Naive thymus-derived CD4-positive, alpha-beta T cell (primary cell): Measurements from ENCODE around the gene CMIP. TPM values are rescaled to one million over a fixed set of nuclear protein-coding genes. Genes with fewer than 3 reads are reported as not detected.

ENCODE experiments used
- ATAC-seq: fragments of 150-1000 bp; cut with Tn5 transposase; 2 replicates; pipeline ENCODE4 v1.10.0; 2021; ENCODE audit warnings: mild to moderate bottlenecking, moderate library complexity
- CTCF ChIA-PET: fragments of 350-600 bp; sonication (Branson Sonifier 250); formaldehyde crosslinking; loops from one replicate; lab custom pipeline; 2021; ENCODE audit warnings: antibody characterized with exemption; lab: Charles Lee
- POLR2A ChIA-PET: fragments of 350-600 bp; sonication (Branson Sonifier 250); formaldehyde crosslinking; loops from one replicate; lab custom pipeline; 2021; ENCODE audit warnings: antibody characterized with exemption, inconsistent platforms; lab: Charles Lee
- DNase-seq, 9 donors: peaks; one replicate each; pipeline versions ENCODE4 v3.0.0 to v3.0.0-alpha.2; 2020 to 2022; ENCODE audit warnings: mixed read lengths in 1 of 9
- H3K27ac ChIP-seq: one replicate; pipeline ENCODE4 v1.7.0; 2013; ENCODE audit warnings: mild to moderate bottlenecking, low read depth, low read length, moderate library complexity
- H3K27me3 ChIP-seq, 2 donors: one replicate each; pipeline ENCODE4 v1.7.0; 2013; ENCODE audit warnings: low read length in 2 of 2, mild to moderate bottlenecking in 2 of 2, moderate library complexity in 2 of 2; ENCODE audit not compliant: control insufficient read depth in 2 of 2, insufficient read depth in 2 of 2
- H3K36me3 ChIP-seq, 3 experiments: 1 replicate in 2 of 3; 2 replicates in 1 of 3; pipeline ENCODE4 v1.7.0; 2013; ENCODE audit warnings: low read length in 3 of 3, mild to moderate bottlenecking in 3 of 3, moderate library complexity in 1 of 3; ENCODE audit not compliant: insufficient read depth in 3 of 3, control insufficient read depth in 2 of 3
- H3K4me1 ChIP-seq, 2 donors: one replicate each; pipeline ENCODE4 v1.7.0; 2013; ENCODE audit warnings: low read length in 2 of 2, mild to moderate bottlenecking in 2 of 2, moderate library complexity in 1 of 2; ENCODE audit not compliant: control insufficient read depth in 2 of 2, insufficient read depth in 2 of 2
- H3K4me3 ChIP-seq: 2 replicates; pipeline ENCODE4 v1.7.0; 2013; ENCODE audit warnings: mild to moderate bottlenecking, low read length
- H3K9me3 ChIP-seq, 3 experiments: 1 replicate in 2 of 3; 2 replicates in 1 of 3; pipeline ENCODE4 v1.7.0; 2013; ENCODE audit warnings: low read length in 3 of 3; ENCODE audit not compliant: control insufficient read depth in 2 of 3
- H3K27ac Mint-ChIP-seq, 9 donors: one replicate each; pipeline ENCODE4 v1.8.0; 2020 to 2022; ENCODE audit warnings: mixed read lengths in 9 of 9, mild to moderate bottlenecking in 8 of 9, moderate library complexity in 5 of 9, inconsistent platforms in 2 of 9
- H3K27me3 Mint-ChIP-seq, 5 donors: one replicate each; pipeline ENCODE4 v1.8.0; 2021 to 2022; ENCODE audit warnings: mixed read lengths in 5 of 5, mild to moderate bottlenecking in 1 of 5
- H3K36me3 Mint-ChIP-seq, 5 donors: one replicate each; pipeline ENCODE4 v1.8.0; 2020 to 2022; ENCODE audit warnings: mixed read lengths in 5 of 5, mild to moderate bottlenecking in 3 of 5, inconsistent platforms in 1 of 5
- H3K4me1 Mint-ChIP-seq, 7 donors: one replicate each; pipeline ENCODE4 v1.8.0; 2020 to 2022; ENCODE audit warnings: mixed read lengths in 7 of 7, mild to moderate bottlenecking in 3 of 7, inconsistent platforms in 1 of 7
- H3K4me3 Mint-ChIP-seq, 10 donors: one replicate each; pipeline ENCODE4 v1.8.0; 2020 to 2022; ENCODE audit warnings: mild to moderate bottlenecking in 10 of 10, mixed read lengths in 10 of 10, moderate library complexity in 6 of 10, inconsistent platforms in 2 of 10
- H3K9me3 Mint-ChIP-seq, 11 donors: one replicate each; pipeline ENCODE4 v1.8.0; 2020 to 2022; ENCODE audit warnings: mixed read lengths in 11 of 11, mild to moderate bottlenecking in 4 of 11, inconsistent platforms in 1 of 11, moderate library complexity in 1 of 11
- intact Hi-C, 2 donors: fragments of 100-400 bp; cut with micrococcal nuclease; formaldehyde crosslinking; loops; one replicate each; pipeline ENCODE4 v1.15.1; 2023
- polyA plus RNA-seq, 2 donors: library from polyadenylated mRNA; unstranded; fragments of 300-500 nt; fragmentation: Illumina TruSeq; gene quantifications; one replicate each; pipeline ENCODE4 v1.2.3, GENCODE V29; 2021
- total RNA-seq, 6 experiments: library from RNA in 5 of 6; stranded (reverse) in 5 of 6; gene quantifications; 1 replicate in 5 of 6; 2 replicates in 1 of 6; pipeline ENCODE4 v1.2.3 and lab custom pipeline; 2021 to 2026

CMIP gene
- total and polyA plus RNA-seq, 7 experiments from 2014 or later = 0.66 to 75.4 (median 34.3) TPM

DNA sequence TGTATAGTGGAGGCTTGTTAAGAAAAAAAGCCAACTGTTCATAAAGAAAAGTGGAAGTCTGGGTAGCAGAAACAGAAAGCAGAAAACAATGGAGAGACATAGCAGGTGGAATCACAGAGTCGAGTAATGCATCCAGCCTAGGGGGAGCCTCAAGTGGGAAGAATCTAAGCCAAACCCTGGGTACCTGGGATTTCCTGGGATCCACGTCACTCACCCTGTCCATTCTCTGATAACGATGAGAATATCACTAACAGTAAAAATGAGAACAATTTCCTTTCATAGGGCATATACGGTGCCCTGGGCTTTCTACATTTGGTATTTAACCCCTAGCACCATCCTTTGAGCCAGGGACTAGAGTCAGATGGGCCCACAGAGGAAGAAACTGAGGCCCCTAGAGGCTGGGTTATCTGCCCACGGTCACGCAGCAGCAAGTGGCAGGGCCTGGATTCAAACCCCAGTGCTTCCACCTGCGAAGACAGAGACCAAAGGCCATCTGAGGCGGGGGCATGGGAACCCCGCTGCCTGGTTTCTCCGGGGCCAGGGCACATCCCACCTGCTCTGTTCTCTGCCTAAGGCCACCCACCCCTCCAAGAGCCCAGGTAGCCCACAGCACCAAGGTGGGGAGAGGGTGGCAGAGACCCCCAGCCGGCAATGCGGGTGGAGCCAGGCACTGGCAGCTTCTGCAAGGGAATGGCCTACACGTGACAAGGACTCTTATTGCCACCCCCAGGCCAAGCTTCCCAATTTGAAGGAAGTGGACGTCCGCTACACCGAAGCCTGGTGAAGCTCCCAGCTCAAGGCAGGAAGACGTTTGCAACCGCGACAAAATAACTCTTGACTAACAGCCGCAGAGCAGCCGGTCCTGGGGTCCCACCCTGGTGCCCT lies 264.6 kb downstream of the CMIP start:
- Mint-ChIP-seq H3K4me1 (peaks cover 0 to 8% (median 5%) of the 10 kb centered on the region in 7 donors), H3K27ac (peak overlapping the region in 3 of 9 donors; percentile 9 to 67 (median 21)), H3K36me3 (peaks cover 7 to 31% (median 8%) of the 10 kb centered on the region in 5 donors), H3K4me3 (no peak overlapping the region), H3K9me3 (peaks cover 0 to 2% (median 0%) of the 10 kb centered on the region in 11 donors), H3K27me3 (no peaks in the 10 kb centered on the region)
- CTCF ChIA-PET = interaction anchor here (0.6 kb wide), 1 partner anchor 14 kb away, joined by 4 read pairs; no protein-coding TSS in a partner anchor
- Histone ChIP-seq H3K4me3 (no peak overlapping the region), H3K36me3 (peaks cover 0 to 52% (median 0%) of the 10 kb centered on the region in 3 experiments), H3K27me3 (no peaks in the 10 kb centered on the region), H3K9me3 (no peaks in the 10 kb centered on the region), H3K4me1 (no peaks in the 10 kb centered on the region), H3K27ac (no peak overlapping the region)
- POLR2A ChIA-PET = no interaction called here
- ATAC-seq (no peak), DNase-seq (no peak)
- intact Hi-C loops = no loop called here

- POLR2A ChIA-PET = no interaction called here
- ATAC-seq = no peak
- peaks cover 0 to 2% (median 0%) of the 10 kb centered on the region in 11 donors for H3K9me3 Mint-ChIP-seq
These were observed 265.4 kb downstream of the CMIP start for GRCh38 chr16:81710044-81710443.

GRCh38 chr16:81710596-81710995 lies 266.0 kb downstream of the CMIP start:
- DNase-seq = no peak
- H3K36me3 Mint-ChIP-seq = peaks cover 7 to 29% (median 8%) of the 10 kb centered on the region in 5 donors
- peaks cover 0 to 3% (median 0%) of the 10 kb centered on the region in 11 donors for H3K9me3 Mint-ChIP-seq
- H3K4me1 Mint-ChIP-seq = peaks cover 12 to 19% (median 16%) of the 10 kb centered on the region in 7 donors
- H3K27me3 Mint-ChIP-seq = no peaks in the 10 kb centered on the region
- ATAC-seq = no peak
- H3K4me3 ChIP-seq = no peak overlapping the region
- peaks cover 0 to 41% (median 0%) of the 10 kb centered on the region in 3 experiments for H3K36me3 ChIP-seq
- intact Hi-C loops = no loop called here
- H3K9me3 ChIP-seq = no peaks in the 10 kb centered on the region
- H3K27ac ChIP-seq = no peak overlapping the region
- H3K4me1 ChIP-seq = peaks cover 10 to 12% of the 10 kb centered on the region in 2 donors
- CTCF ChIA-PET = interaction anchor here (0.6 to 1.4 kb wide), 2 partner anchors 13 to 644 kb away, joined by 3 to 5 read pairs; no protein-coding TSS in a partner anchor
- no peak overlapping the region for H3K27ac Mint-ChIP-seq
- POLR2A ChIA-PET = no interaction called here
- H3K4me3 Mint-ChIP-seq = no peak overlapping the region
- H3K27me3 ChIP-seq = no peaks in the 10 kb centered on the region

More at GRCh38 chr16:81710044-81710443, 265.4 kb downstream of the CMIP start:
- DNase-seq = no peak
- H3K4me3 Mint-ChIP-seq = no peak overlapping the region
- peaks cover 6 to 13% (median 10%) of the 10 kb centered on the region in 7 donors for H3K4me1 Mint-ChIP-seq
- Histone ChIP-seq H3K36me3 (peaks cover 0 to 46% (median 0%) of the 10 kb centered on the region in 3 experiments), H3K27ac (no peak overlapping the region), H3K27me3 (no peaks in the 10 kb centered on the region), H3K9me3 (no peaks in the 10 kb centered on the region), H3K4me1 (peaks cover 6% of the 10 kb centered on the region in 2 donors), H3K4me3 (no peak overlapping the region)
- H3K36me3 Mint-ChIP-seq = peaks cover 7 to 31% (median 8%) of the 10 kb centered on the region in 5 donors
- CTCF ChIA-PET = interaction anchor here (0.6 kb wide), 1 partner anchor 643 kb away, joined by 3 read pairs; no protein-coding TSS in a partner anchor
- intact Hi-C loops = no loop called here
- H3K27me3 Mint-ChIP-seq = no peaks in the 10 kb centered on the region
- no peak overlapping the region for H3K27ac Mint-ChIP-seq

- Histone ChIP-seq H3K4me1 (peaks cover 16 to 22% of the 10 kb centered on the region in 2 donors), H3K27me3 (no peaks in the 10 kb centered on the region), H3K36me3 (peaks cover 0 to 29% (median 0%) of the 10 kb centered on the region in 3 experiments), H3K9me3 (no peaks in the 10 kb centered on the region), H3K4me3 (no peak overlapping the region), H3K27ac (no peak overlapping the region)
- DNase-seq (no peak), ATAC-seq (no peak)
- CTCF ChIA-PET = interaction anchor here (0.6 to 1.4 kb wide), 2 partner anchors 11 to 12 kb away, joined by 4 to 5 read pairs; no protein-coding TSS in a partner anchor
- intact Hi-C loops = no loop called here
- H3K4me1 Mint-ChIP-seq = peaks cover 22 to 30% (median 26%) of the 10 kb centered on the region in 7 donors
- no peaks in the 10 kb centered on the region for H3K27me3 Mint-ChIP-seq
- H3K4me3 Mint-ChIP-seq = no peak overlapping the region
- peaks cover 0 to 3% (median 0%) of the 10 kb centered on the region in 11 donors for H3K9me3 Mint-ChIP-seq
- POLR2A ChIA-PET = interaction anchor here (0.5 to 0.6 kb wide), 2 partner anchors 49 to 92 kb away, joined by 3 read pairs; no protein-coding TSS in a partner anchor
- H3K36me3 Mint-ChIP-seq = peaks cover 6 to 20% (median 7%) of the 10 kb centered on the region in 5 donors
- peak overlapping the region in 4 of 9 donors; percentile 2 to 65 (median 38) for H3K27ac Mint-ChIP-seq
These were observed 267.2 kb downstream of the CMIP start for GRCh38 chr16:81711657-81712319.

DNA sequence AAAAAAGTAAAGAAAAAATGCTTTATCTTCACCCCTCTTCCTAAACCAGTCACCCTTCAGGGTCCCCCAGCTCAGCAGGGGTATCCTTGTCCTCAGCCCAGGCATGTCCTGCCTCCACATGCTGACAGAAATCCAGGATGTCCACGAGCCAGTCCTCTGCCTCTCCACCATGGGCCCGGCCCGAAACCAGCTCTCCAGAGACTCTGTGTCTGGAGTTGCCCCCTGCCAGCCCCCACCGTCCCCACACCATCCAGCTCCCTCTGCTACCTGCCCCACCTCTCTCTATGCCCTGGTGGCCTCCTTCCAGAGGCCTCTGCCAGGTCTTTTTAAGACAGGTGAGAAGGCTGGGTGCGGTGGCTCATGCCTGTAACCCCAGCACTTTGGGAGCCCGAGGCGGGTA lies 268.1 kb downstream of the CMIP start:
- Mint-ChIP-seq H3K27me3 (no peaks in the 10 kb centered on the region), H3K27ac (no peak overlapping the region), H3K9me3 (peaks cover 0 to 3% (median 0%) of the 10 kb centered on the region in 11 donors), H3K4me3 (peak overlapping the region in 1 of 10 donors; percentile 45), H3K36me3 (peaks cover 0 to 11% (median 0%) of the 10 kb centered on the region in 5 donors), H3K4me1 (peaks cover 23 to 34% (median 28%) of the 10 kb centered on the region in 7 donors)
- DNase-seq = no peak
- Histone ChIP-seq H3K9me3 (no peaks in the 10 kb centered on the region), H3K27ac (no peak overlapping the region), H3K27me3 (no peaks in the 10 kb centered on the region), H3K4me3 (no peak overlapping the region), H3K36me3 (peaks cover 0 to 20% (median 0%) of the 10 kb centered on the region in 3 experiments), H3K4me1 (peaks cover 21 to 31% of the 10 kb centered on the region in 2 donors)
- CTCF ChIA-PET = interaction anchor here (0.6 to 1.3 kb wide), 2 partner anchors 17 to 91 kb away, joined by 3 to 4 read pairs; no protein-coding TSS in a partner anchor
- ATAC-seq = no peak
- POLR2A ChIA-PET = interaction anchor here (0.6 kb wide), 1 partner anchor 50 kb away, joined by 3 read pairs; no protein-coding TSS in a partner anchor
- intact Hi-C loops = no loop called here

DNA sequence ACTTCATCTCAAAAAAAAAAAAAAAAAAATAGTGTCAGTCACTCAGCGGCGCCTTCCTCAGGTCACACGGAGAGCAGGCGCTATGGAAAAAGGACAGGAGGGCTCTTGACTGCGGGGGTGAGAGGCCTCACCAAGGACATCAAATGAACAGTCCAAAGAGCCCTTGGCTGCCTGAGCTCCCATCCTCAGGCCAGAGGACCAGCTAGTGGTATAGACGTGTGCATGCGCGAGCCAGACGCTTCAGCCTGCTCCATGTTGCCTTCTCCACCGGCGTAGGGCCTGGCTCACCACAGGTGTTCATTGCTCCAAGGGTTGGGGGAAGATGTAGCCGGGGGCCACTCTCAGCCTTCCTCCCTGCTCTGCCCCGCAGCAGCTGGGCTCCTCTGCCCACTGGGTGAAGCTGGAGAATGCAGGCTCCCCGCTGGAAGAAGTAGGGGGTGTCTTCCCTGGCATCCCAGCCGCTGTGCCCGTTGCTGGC lies 268.7 kb downstream of the CMIP start:
- Mint-ChIP-seq H3K27ac (peak overlapping the region in 2 of 9 donors; percentile 46 to 55), H3K4me1 (peaks cover 28 to 41% (median 34%) of the 10 kb centered on the region in 7 donors), H3K4me3 (no peak overlapping the region), H3K36me3 (peaks cover 0 to 8% (median 0%) of the 10 kb centered on the region in 5 donors), H3K9me3 (peaks cover 0 to 3% (median 0%) of the 10 kb centered on the region in 11 donors), H3K27me3 (no peaks in the 10 kb centered on the region)
- no peak overlapping the region for H3K27ac ChIP-seq
- ChIA-PET CTCF (interaction anchor here (1.2 to 1.5 kb wide), 4 partner anchors 16 to 309 kb away, joined by 3 to 4 read pairs (median 4); no protein-coding TSS in a partner anchor), POLR2A (no interaction called here)
- ATAC-seq = no peak
- H3K4me1 ChIP-seq = peaks cover 25 to 35% of the 10 kb centered on the region in 2 donors
- no peak for DNase-seq
- H3K4me3 ChIP-seq = no peak overlapping the region
- H3K36me3 ChIP-seq = peaks cover 0 to 13% (median 0%) of the 10 kb centered on the region in 3 experiments
- no peaks in the 10 kb centered on the region for H3K9me3 ChIP-seq
- intact Hi-C loops = no loop called here
- H3K27me3 ChIP-seq = no peaks in the 10 kb centered on the region
